Fibroblast of pulmonary artery (primary cell): Measurements from ENCODE around the gene PPP2R2C.

Experiments used
- DNase-seq: peaks from one replicate; pipeline ENCODE4 v3.0.0-alpha.2; 2010; ENCODE audit warnings: low read depth
- H3K4me3 ChIP-seq: replicated peaks from 2 replicates; pipeline ENCODE4 v1.5.1; 2011; ENCODE audit warnings: low read depth, mild to moderate bottlenecking, control low read depth, low read length, moderate library complexity
- TF ChIP-seq, protein P1 (sequence below): IDR thresholded peaks from 2 replicates; pipeline ENCODE4 v1.5.1; 2011; ENCODE audit warnings: mild to moderate bottlenecking, control low read depth, low read length, inconsistent platforms; ENCODE audit errors: missing control alignments

The PPP2R2C gene

DNA sequence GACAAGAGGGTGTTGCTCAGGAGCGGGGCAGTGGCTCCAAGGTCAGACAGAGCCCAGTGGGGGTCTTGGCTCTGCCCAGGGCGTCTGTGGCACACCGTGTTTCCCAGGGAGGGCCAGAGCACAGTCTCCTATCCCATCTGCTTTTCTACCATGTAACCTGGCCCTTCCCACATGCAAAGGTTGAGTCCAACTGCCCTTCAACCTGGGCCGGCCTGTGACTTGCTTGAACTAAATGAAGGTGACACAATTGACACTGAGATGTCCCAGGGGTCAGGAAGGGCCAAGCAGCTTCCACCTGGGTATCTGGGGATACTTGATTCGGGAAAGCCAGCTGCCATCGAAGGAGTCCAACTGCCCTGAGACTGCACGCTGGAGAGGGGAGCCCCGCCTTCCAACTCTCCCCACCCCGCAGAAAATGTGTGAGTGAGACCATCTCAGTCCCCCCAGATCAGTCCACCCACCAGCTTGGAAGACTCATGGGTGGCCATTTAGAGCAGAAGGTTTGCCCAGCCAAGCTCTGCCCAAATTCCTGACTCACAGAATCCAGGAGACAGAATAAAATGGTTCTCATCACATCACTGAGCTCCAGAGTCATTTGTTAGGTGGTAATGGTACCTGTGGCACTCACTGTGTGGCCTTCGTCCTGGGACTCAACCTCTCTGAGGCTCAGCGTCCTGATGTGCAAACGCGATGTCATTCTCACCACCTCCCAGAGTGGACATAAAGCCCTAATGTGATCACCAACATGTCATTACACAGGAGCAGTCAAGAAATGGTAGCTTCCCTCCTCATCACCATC is 18.1 kb downstream of the PPP2R2C start:
- TF ChIP-seq, protein P1, sequence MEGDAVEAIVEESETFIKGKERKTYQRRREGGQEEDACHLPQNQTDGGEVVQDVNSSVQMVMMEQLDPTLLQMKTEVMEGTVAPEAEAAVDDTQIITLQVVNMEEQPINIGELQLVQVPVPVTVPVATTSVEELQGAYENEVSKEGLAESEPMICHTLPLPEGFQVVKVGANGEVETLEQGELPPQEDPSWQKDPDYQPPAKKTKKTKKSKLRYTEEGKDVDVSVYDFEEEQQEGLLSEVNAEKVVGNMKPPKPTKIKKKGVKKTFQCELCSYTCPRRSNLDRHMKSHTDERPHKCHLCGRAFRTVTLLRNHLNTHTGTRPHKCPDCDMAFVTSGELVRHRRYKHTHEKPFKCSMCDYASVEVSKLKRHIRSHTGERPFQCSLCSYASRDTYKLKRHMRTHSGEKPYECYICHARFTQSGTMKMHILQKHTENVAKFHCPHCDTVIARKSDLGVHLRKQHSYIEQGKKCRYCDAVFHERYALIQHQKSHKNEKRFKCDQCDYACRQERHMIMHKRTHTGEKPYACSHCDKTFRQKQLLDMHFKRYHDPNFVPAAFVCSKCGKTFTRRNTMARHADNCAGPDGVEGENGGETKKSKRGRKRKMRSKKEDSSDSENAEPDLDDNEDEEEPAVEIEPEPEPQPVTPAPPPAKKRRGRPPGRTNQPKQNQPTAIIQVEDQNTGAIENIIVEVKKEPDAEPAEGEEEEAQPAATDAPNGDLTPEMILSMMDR = no peak
- H3K4me3 ChIP-seq = no peak overlapping the region
- no peak for DNase-seq

DNA sequence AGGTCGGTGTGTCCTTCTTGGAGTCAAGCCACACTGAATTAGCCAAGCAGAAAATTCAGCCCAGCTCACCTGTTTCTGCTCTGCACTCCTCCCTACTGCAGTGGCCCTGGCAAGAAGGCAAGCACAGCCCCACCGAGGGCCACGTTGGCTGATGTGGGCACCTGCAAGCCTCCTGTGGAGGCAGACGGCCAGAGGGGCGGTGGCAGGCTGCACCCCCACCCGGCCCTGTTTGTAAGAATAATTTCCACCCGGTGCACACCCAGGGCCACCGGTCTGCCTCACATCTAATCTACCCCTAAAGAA is 18.8 kb downstream of the PPP2R2C start:
- DNase-seq = no peak
- TF ChIP-seq, protein P1 = no peak
- no peak overlapping the region for H3K4me3 ChIP-seq

DNA sequence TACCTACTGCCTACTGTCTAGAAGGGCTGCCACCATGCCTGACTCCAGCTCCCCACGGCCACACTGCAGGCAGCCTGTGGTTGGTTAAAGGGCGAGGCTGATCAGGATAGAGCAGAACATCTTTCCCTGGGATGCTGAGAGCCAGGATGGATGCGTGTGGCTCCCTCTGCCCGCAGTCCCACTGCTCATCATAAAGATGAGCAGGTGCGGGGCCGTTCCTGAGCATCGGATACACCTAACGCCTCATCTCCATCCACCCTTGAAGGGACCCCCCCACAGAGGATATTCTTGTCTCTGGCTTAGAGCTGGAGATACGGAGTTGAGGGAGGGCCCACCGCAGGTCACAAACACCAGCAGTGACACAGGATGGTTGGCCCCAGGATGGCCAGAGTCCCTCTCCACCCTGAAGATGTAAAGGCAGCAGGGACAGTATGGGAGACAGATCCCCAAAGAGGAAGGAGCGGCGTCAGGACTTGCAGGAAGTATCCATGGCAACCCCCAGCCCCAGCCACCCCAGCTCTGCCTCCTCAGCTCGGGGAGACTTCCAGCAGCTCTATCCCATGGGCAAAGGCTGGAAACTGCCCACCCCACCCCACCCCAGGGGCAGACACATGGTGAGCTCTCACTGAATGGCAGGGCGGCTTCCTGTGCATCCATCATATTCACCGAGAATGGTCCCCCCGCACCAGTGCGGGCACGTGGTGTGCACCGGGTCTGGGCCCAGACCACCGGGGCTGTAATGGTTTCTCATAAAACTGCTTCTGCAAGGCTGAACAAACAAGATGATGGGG is 19.3 kb downstream of the PPP2R2C start:
- no peak overlapping the region for H3K4me3 ChIP-seq
- no peak for DNase-seq
- TF ChIP-seq, protein P1 = no peak

DNA sequence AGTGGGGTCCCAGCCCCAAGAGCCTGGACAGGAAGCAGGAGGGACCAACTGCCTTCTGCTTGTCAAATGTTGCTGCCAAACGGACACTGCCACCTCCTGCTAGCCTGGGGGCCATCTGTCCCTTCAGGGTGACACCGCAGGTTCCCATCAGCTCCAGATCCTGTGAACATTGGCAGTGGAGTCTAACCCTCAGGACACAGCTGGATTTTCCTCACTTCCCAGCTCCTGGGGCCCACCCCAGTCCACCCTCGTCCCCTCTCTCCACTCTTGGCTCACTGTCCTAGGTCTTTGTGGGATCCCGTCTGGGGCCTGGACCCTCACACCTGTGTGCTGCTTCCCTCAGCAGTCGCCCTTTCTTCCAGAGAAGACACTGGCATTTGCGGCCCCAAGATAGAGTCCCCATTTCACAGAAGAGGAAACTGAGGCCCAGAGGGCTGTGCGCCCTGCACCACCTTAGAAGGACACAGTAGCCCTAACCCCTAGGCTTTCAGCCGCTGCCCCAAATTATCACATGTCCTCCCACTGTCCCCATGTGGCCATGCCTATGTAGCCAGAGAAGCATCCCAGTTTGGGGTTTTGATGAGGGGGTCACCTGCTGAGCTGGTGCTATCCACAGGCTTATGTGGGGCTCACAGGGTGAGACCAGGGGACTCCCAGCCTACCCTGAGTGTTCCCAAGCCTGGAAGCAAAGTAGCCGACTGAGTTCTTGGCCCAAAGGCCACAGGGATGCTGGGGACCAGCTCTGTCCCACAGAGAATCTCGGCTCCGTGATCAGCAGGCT is 20.1 kb downstream of the PPP2R2C start:
- TF ChIP-seq, protein P1 = no peak
- no peak for DNase-seq
- H3K4me3 ChIP-seq = no peak overlapping the region

DNA sequence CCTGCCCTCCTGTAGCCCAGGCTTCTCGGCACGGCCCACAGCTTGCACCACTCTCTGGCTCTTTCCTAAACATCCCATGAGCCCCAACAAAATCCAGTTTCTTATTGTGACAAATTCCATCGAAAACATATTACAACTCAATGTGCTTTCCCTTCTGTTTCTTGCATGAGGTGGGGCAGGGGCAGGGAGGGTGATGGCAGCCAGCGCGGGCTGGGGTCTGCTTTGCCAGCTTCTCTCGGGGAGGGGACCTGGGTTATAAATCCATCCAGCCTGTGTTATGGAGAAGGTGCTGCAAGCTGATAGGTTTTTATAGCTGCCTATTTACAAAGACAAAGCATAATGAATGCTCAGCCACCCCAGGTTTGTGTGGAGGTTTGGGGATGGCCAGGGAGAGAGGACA is 21.1 kb downstream of the PPP2R2C start:
- TF ChIP-seq, protein P1 = no peak
- no peak for DNase-seq
- H3K4me3 ChIP-seq = no peak overlapping the region

DNA sequence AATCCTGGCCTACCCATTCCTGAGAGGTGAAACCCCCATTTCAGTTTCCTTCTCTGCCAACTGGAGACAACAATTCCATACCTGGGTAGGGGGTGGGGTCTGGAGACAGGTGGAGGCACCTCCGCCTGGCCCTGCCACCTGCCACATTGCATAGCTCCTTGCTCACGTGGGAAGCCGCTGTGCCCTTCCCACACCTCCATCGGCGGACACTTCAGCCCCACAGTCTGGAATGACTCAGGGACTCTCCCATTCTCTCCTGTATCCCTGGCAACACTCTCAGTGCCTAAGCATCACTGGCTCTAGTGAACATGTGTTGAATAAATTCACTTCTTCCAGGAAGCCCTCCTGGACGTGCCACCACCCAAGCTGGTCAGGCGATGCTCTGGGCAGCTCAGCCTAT is 21.7 kb downstream of the PPP2R2C start:
- DNase-seq = no peak
- TF ChIP-seq, protein P1 = no peak
- no peak overlapping the region for H3K4me3 ChIP-seq
